Gastroesophageal sphincter (tissue), 3 donors: ENCODE measurements around the gene VPS39.

ENCODE experiments used
- CTCF ChIP-seq, 4 experiments: fragments of 200-600 bp in 2 of 4; fragments of 450-650 bp in 2 of 4; sonication (generic) in 1 of 4; IDR thresholded peaks; one replicate each; pipeline ENCODE4 v1.5.1; 2017 to 2019; ENCODE audit warnings: antibody characterized with exemption in 4 of 4, mild to moderate bottlenecking in 2 of 4, moderate library complexity in 2 of 4
- POLR2A ChIP-seq, 2 donors: fragments of 450-650 bp; IDR thresholded peaks; one replicate each; pipeline ENCODE4 v1.6.1; 2017; ENCODE audit warnings: antibody characterized with exemption in 2 of 2, mild to moderate bottlenecking in 2 of 2, moderate library complexity in 1 of 2
- POLR2AphosphoS5 ChIP-seq: sonication (generic); formaldehyde crosslinking; IDR thresholded peaks from one replicate; pipeline ENCODE4 v1.6.1; 2017; ENCODE audit warnings: antibody characterized with exemption

DNA sequence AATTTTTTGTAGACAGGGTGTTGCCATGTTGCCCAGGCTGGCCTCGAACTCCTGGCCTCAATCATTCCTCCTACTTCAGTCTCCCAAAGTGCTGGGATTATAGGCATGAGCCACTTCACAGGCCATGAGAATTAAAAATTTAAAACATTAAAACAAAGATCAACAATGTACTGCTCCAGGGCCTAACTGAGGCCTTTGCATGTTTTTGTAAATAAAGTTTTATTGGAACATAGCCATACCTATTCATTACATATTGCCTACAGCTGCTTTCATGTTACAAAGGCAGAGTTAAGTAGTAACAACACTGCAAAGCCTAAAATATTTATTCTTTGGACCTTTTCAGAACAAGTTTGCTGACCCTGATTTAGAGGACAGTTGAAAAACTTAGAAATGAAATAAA lies 9.6 kb downstream of the VPS39 start:
- no peak for TF ChIP-seq CTCF (IDR thresholded peaks at IDR 0.05)
- TF ChIP-seq POLR2AphosphoS5: no peak
- no peak for TF ChIP-seq POLR2A (IDR thresholded peaks at IDR 0.05)
